Gastrocnemius medialis (tissue), 4 donors: Measurements from ENCODE around the gene LAMC1. TPM values are rescaled to one million over a fixed set of nuclear protein-coding genes. Genes with fewer than 3 reads are reported as not detected.
A peak's percentile ranks its signal among the peaks of the same experiment; 100 is the strongest.

Experiments
- ATAC-seq, 2 donors: fragments of 150-250 bp; one replicate each; pipeline ENCODE4 v1.9.1; 2016
- DNase-seq, 2 donors: peaks; one replicate each; pipeline ENCODE4 v3.0.0-alpha.2; 2019
- H3K27ac ChIP-seq, 4 donors: fragments of 200-600 bp; sonication (generic); 1 replicate in 1 of 4; 2 replicates in 3 of 4; pipeline ENCODE4 v1.5.1; 2016 to 2018; ENCODE audit warnings: mild to moderate bottlenecking in 2 of 4, moderate library complexity in 1 of 4
- H3K27me3 ChIP-seq, 3 donors: fragments of 200-600 bp; sonication (generic) in 2 of 3; 1 replicate in 1 of 3; 2 replicates in 2 of 3; pipeline versions ENCODE4 v1.5.1 to v1.6.0; 2016 to 2019; ENCODE audit warnings: mild to moderate bottlenecking in 1 of 3, moderate library complexity in 1 of 3
- H3K36me3 ChIP-seq, 2 donors: fragments of 200-600 bp; sonication (generic) in 1 of 2; one replicate each; pipeline ENCODE4 v1.5.1; 2017 to 2018
- H3K4me1 ChIP-seq, 2 donors: fragments of 200-600 bp; sonication (generic) in 1 of 2; one replicate each; pipeline ENCODE4 v1.5.1; 2016 to 2017; ENCODE audit warnings: mild to moderate bottlenecking in 2 of 2
- H3K4me3 ChIP-seq, 4 donors: fragments of 200-600 bp; sonication (generic) in 3 of 4; 1 replicate in 1 of 4; 2 replicates in 3 of 4; pipeline ENCODE4 v1.5.1; 2016 to 2019; ENCODE audit warnings: mild to moderate bottlenecking in 2 of 4
- H3K9me3 ChIP-seq, 3 donors: fragments of 200-600 bp; sonication (generic) in 2 of 3; 1 replicate in 1 of 3; 2 replicates in 2 of 3; pipeline ENCODE4 v1.5.1; 2016 to 2019
- CTCF ChIP-seq, 5 experiments: fragments of 450-650 bp in 3 of 5; fragments of 200-600 bp in 2 of 5; sonication (generic) in 2 of 5; IDR thresholded peaks in 4 of 5; conservative IDR thresholded peaks in 1 of 5; 1 replicate in 4 of 5; 2 replicates in 1 of 5; pipeline ENCODE4 v1.5.1; 2016 to 2019; ENCODE audit warnings: antibody characterized with exemption in 5 of 5, mild to moderate bottlenecking in 3 of 5, moderate library complexity in 3 of 5
- POLR2A ChIP-seq, 2 donors: fragments of 450-650 bp; IDR thresholded peaks; one replicate each; pipeline ENCODE4 v1.6.1; 2017; ENCODE audit warnings: antibody characterized with exemption in 2 of 2, mild to moderate bottlenecking in 2 of 2, moderate library complexity in 2 of 2
- in situ Hi-C, 4 donors: fragments of 200-750 bp; cut with MboI; loops; one replicate each; pipeline versions ENCODE4 v1.15.0 to v1.8.0; 2017; ENCODE audit warnings: low sequenced_read_pairs in 4 of 4
- intact Hi-C: fragments of 100-400 bp; cut with DNase I; formaldehyde crosslinking; loops from one replicate; pipeline ENCODE4 v1.15.1; 2023; ENCODE audit warnings: low total_unique reads
- total RNA-seq, 4 donors: library from RNA; depleted of rRNA; stranded (reverse); fragments of >200 nt; gene quantifications; one replicate each; pipeline versions ENCODE4 v1.1.0 to v1.2.3, GENCODE V29; 2016

LAMC1 gene
- total RNA-seq, 4 donors from 2014 or later, result 96.1 to 161 (median 135) TPM

- Histone ChIP-seq H3K36me3 (no peaks in the 10 kb centered on the region), H3K4me3 (no peak overlapping the region), H3K4me1 (peaks cover 0 to 7% of the 10 kb centered on the region in 2 donors), H3K27me3 (no peaks in the 10 kb centered on the region), H3K27ac (peak overlapping the region in 3 of 4 donors; percentile 37 to 71 (median 52)), H3K9me3 (no peaks in the 10 kb centered on the region)
- DNase-seq, result no peak
- ATAC-seq, result no peak
- intact Hi-C loops, result no loop called here
- TF ChIP-seq POLR2A (IDR thresholded peaks at IDR 0.05), result no peak
- TF ChIP-seq CTCF (IDR thresholded peaks at IDR 0.05 in 4 of 5, conservative IDR thresholded peaks at IDR 0.05 in 1 of 5), result no peak
- in situ Hi-C loops, result no loop called here
These were observed 19.1 kb upstream of the LAMC1 start for GRCh38 chr1:183004141-183004540.

GRCh38 chr1:183011859-183012258, 11.4 kb upstream of the LAMC1 start:
- no peak overlapping the region for H3K4me3 ChIP-seq
- ATAC-seq (no peak), DNase-seq (no peak)
- no peaks in the 10 kb centered on the region for H3K9me3 ChIP-seq
- in situ Hi-C loops (loop anchor here in 1 of 4 donors (10.0 kb wide), 1 partner anchor 47 kb away; no protein-coding TSS in a partner anchor), intact Hi-C loops (no loop called here)
- TF ChIP-seq POLR2A (IDR thresholded peaks at IDR 0.05), result no peak
- no peaks in the 10 kb centered on the region for H3K36me3 ChIP-seq
- H3K27ac ChIP-seq, result no peak overlapping the region
- H3K4me1 ChIP-seq, result peaks cover 0 to 4% of the 10 kb centered on the region in 2 donors
- H3K27me3 ChIP-seq, result no peaks in the 10 kb centered on the region

GRCh38 chr1:183012301-183012994, 10.8 kb upstream of the LAMC1 start:
- Histone ChIP-seq H3K27me3 (no peaks in the 10 kb centered on the region), H3K36me3 (no peaks in the 10 kb centered on the region), H3K9me3 (no peaks in the 10 kb centered on the region), H3K4me1 (peaks cover 0 to 4% of the 10 kb centered on the region in 2 donors), H3K27ac (no peak overlapping the region), H3K4me3 (no peak overlapping the region)
- ATAC-seq (no peak), DNase-seq (no peak)
- in situ Hi-C loops (loop anchor here in 1 of 4 donors (10.0 kb wide), 1 partner anchor 48 kb away; no protein-coding TSS in a partner anchor), intact Hi-C loops (no loop called here)
- TF ChIP-seq POLR2A (IDR thresholded peaks at IDR 0.05) (no peak), CTCF (IDR thresholded peaks at IDR 0.05 in 4 of 5, conservative IDR thresholded peaks at IDR 0.05 in 1 of 5) (no peak)

GRCh38 chr1:183019139-183019740, 4.0 kb upstream of the LAMC1 start:
- in situ Hi-C loops (loop anchor here in 2 of 4 donors (5.0 to 10.0 kb wide), 2 partner anchors 54 to 62 kb away; no protein-coding TSS in a partner anchor), intact Hi-C loops (no loop called here)
- H3K27ac ChIP-seq, result peak overlapping the region; percentile 29 to 41 (median 30)
- H3K27me3 ChIP-seq, result no peaks in the 10 kb centered on the region
- no peaks in the 10 kb centered on the region for H3K9me3 ChIP-seq
- peaks cover 18 to 23% of the 10 kb centered on the region in 2 donors for H3K4me1 ChIP-seq
- ATAC-seq (no peak), DNase-seq (peak in 1 of 2 donors; percentile 30)
- TF ChIP-seq CTCF (IDR thresholded peaks at IDR 0.05 in 4 of 5, conservative IDR thresholded peaks at IDR 0.05 in 1 of 5) (no peak), POLR2A (IDR thresholded peaks at IDR 0.05) (no peak)
- H3K4me3 ChIP-seq, result no peak overlapping the region
- no peaks in the 10 kb centered on the region for H3K36me3 ChIP-seq

- intact Hi-C loops, result loop anchor here (5.0 kb wide), 1 partner anchor 452 kb away; the partner anchor contains the start of gene SMG7
- no peak for TF ChIP-seq POLR2A (IDR thresholded peaks at IDR 0.05)
- peak in 1 of 5 experiments; percentile 16 for TF ChIP-seq CTCF (IDR thresholded peaks at IDR 0.05 in 4 of 5, conservative IDR thresholded peaks at IDR 0.05 in 1 of 5)
- no peak for DNase-seq
- ATAC-seq, result no peak
- Histone ChIP-seq H3K27me3 (no peaks in the 10 kb centered on the region), H3K4me1 (peaks cover 18 to 26% of the 10 kb centered on the region in 2 donors), H3K36me3 (no peaks in the 10 kb centered on the region), H3K27ac (peak overlapping the region in 3 of 4 donors; percentile 29 to 41 (median 32)), H3K9me3 (no peaks in the 10 kb centered on the region), H3K4me3 (no peak overlapping the region)
- in situ Hi-C loops, result loop anchor here in 3 of 4 donors (5.0 to 10.0 kb wide), 2 partner anchors 55 to 63 kb away; no protein-coding TSS in a partner anchor
These were observed 3.4 kb upstream of the LAMC1 start for GRCh38 chr1:183019860-183020259.
